ENCODE measurements around the gene AP2B1.

The AP2B1 gene

DNA sequence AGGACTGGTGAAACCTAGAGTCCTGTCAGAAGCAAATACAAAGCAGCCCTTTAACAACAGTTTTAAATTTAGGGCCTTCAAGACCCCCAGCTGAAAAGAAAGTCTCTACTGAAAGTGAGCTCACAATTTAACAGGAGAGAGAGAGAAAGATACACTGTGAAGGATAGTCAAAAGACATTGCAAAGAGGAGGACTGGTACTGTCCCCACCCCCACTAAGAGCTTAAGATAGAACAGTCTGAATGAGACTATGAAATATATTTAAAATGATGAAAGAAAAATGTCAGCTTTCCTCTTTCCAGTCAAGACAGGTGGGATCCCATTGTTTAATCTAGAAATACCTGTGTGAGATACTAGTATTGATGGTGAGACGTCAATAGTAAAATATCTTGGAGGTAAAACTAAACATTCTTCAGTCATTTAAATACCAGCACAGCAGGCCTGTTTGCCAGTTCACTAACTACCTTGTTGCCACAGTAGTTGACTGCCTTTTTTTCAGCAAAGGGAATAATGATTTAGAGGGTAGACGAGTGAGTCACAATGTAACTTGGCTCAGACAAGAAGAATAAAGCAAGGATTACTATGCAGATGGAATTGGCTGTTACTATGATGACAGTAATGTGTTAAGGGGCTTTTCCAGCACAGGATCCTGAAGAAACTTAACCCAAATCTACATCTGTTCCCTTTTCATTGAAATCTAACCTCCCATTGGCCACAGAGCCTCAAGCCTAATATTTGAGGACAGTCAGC is 97.1 kb downstream of the AP2B1 start:
- Histone ChIP-seq H3K4me1 (ENCODE audit: low read length) (0 out of 2 replicates have a peak, but pooled peaks cover 2% of the 10 kb centered on the region), H3K9ac (ENCODE audit: low read length) (no peak overlapping the region), H3K9me2 (replicated peaks; ENCODE audit: insufficient read depth, low read length) (no peaks in the 10 kb centered on the region), H3K27me3 (replicated peaks; ENCODE audit: insufficient read depth, low read length) (no peaks in the 10 kb centered on the region), H4K20me1 (ENCODE audit: insufficient read depth, low read length) (no peaks in the 10 kb centered on the region), H3F3A (ENCODE audit: insufficient read depth, low read length) (peaks cover 2% of the 10 kb centered on the region; the same call in 1 of the 2 replicates), H3K36me3 (replicated peaks; ENCODE audit: insufficient read depth, low read length) (no peaks in the 10 kb centered on the region), H3K4me3 (ENCODE audit: low read length) (no peak overlapping the region), H2AFZ (ENCODE audit: low read length) (no peak overlapping the region), H3K79me2 (ENCODE audit: low read length) (no peaks in the 10 kb centered on the region), H3K27ac (ENCODE audit: low read length) (no peak overlapping the region), H3K4me2 (ENCODE audit: low read depth, low read length) (no peak overlapping the region), H3K9me3 (replicated peaks; ENCODE audit: insufficient read depth, low read length) (no peaks in the 10 kb centered on the region)
- DNase-seq = no peak
- TF ChIP-seq EZH2phosphoT487 (IDR thresholded peaks at IDR 0.05; ENCODE audit: low read length) (no peak), EZH2 (optimal IDR thresholded peaks at IDR 0.05; ENCODE audit: low read depth, low read length) (no peak)

DNA sequence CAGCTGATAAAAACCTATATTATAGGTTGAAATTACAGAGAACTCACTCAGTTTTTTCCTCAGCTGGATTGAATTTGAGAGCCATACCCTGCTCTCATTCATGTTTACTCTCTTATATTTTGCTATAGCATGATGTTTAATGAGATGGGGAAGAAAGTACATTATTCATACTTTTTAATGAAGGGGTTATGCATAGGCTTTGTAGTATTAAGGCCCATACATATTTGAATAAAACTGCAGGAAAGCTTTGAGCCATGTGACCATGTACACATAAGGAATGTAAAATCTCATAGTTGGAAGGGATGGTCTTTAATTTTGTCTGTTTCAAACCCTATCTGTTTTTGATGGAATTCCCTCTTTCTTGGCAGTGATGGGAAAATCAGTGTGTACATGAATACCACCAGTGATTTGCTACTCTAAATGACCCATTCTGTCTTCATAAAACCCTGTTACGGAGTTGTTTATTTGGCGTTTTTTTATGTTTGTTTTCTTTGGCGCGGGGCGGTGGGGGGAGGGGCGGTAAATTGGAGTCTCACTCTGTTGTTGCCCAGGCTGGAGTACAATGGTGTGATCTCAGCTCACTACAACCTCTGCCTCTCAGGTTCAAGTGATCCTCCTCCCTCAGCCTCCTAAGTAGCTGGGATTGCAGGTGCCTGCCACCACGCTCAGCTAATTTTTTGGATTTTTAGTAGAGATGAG is 105.5 kb downstream of the AP2B1 start:
- Histone ChIP-seq H3K27ac (ENCODE audit: low read length) (no peak overlapping the region), H3K9me2 (replicated peaks; ENCODE audit: insufficient read depth, low read length) (no peaks in the 10 kb centered on the region), H3K27me3 (replicated peaks; ENCODE audit: insufficient read depth, low read length) (no peaks in the 10 kb centered on the region), H3K4me1 (ENCODE audit: low read length) (0 out of 2 replicates have a peak, but pooled peaks cover 6% of the 10 kb centered on the region), H4K20me1 (ENCODE audit: insufficient read depth, low read length) (no peaks in the 10 kb centered on the region), H3K4me2 (ENCODE audit: low read depth, low read length) (no peak overlapping the region), H3F3A (ENCODE audit: insufficient read depth, low read length) (no peaks in the 10 kb centered on the region), H2AFZ (ENCODE audit: low read length) (no peak overlapping the region), H3K9me3 (replicated peaks; ENCODE audit: insufficient read depth, low read length) (no peaks in the 10 kb centered on the region), H3K4me3 (ENCODE audit: low read length) (no peak overlapping the region), H3K9ac (ENCODE audit: low read length) (no peak overlapping the region), H3K36me3 (replicated peaks; ENCODE audit: insufficient read depth, low read length) (no peaks in the 10 kb centered on the region), H3K79me2 (ENCODE audit: low read length) (no peaks in the 10 kb centered on the region)
- no peak for DNase-seq
- TF ChIP-seq CTCF (IDR thresholded peaks at IDR 0.05; ENCODE audit: low read length) = no peak
- no peak for TF ChIP-seq EZH2 (optimal IDR thresholded peaks at IDR 0.05; ENCODE audit: low read depth, low read length)
- TF ChIP-seq EZH2phosphoT487 (IDR thresholded peaks at IDR 0.05; ENCODE audit: low read length) = no peak

DNA sequence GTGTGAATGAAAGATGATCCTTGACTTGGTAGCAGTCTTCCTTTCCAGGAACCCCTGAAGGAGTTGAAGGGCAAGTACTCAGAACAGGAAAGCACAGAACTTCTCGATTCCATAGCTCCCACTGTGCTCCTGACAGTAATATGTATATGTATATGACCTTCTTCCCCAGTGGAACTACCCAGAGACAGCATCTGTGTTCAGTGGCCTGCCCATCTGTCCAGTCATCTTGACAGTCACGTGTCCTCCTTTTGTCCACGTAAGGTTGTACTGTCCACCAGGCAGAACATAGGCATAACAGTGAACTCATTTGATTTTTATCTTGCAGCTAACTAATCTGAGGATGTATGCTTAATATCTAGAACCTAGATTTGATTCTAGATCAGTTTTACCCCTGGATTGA is 106.5 kb downstream of the AP2B1 start:
- Histone ChIP-seq H3K4me2 (ENCODE audit: low read depth, low read length) (no peak overlapping the region), H3K79me2 (ENCODE audit: low read length) (no peaks in the 10 kb centered on the region), H3K4me1 (ENCODE audit: low read length) (peaks cover 15% of the 10 kb centered on the region), H4K20me1 (ENCODE audit: insufficient read depth, low read length) (no peaks in the 10 kb centered on the region), H2AFZ (ENCODE audit: low read length) (no peak overlapping the region), H3K36me3 (replicated peaks; ENCODE audit: insufficient read depth, low read length) (no peaks in the 10 kb centered on the region), H3K4me3 (ENCODE audit: low read length) (no peak overlapping the region), H3K27ac (ENCODE audit: low read length) (no peak overlapping the region), H3K9me3 (replicated peaks; ENCODE audit: insufficient read depth, low read length) (no peaks in the 10 kb centered on the region), H3K9me2 (replicated peaks; ENCODE audit: insufficient read depth, low read length) (no peaks in the 10 kb centered on the region), H3K9ac (ENCODE audit: low read length) (no peak overlapping the region), H3K27me3 (replicated peaks; ENCODE audit: insufficient read depth, low read length) (no peaks in the 10 kb centered on the region), H3F3A (ENCODE audit: insufficient read depth, low read length) (no peaks in the 10 kb centered on the region)
- DNase-seq = no peak
- no peak for TF ChIP-seq EZH2 (optimal IDR thresholded peaks at IDR 0.05; ENCODE audit: low read depth, low read length)
- TF ChIP-seq EZH2phosphoT487 (IDR thresholded peaks at IDR 0.05; ENCODE audit: low read length) = no peak
- no peak for TF ChIP-seq CTCF (IDR thresholded peaks at IDR 0.05; ENCODE audit: low read length)
